GM19468 (cell line): Measurements from ENCODE around the gene ATP1A1.

Experiments
- ATAC-seq: cut with Tn5 transposase; IDR thresholded peaks from one replicate; pipeline ENCODE4 v1.9.1; 2021; ENCODE audit warnings: mild to moderate bottlenecking, moderate library complexity, moderate number of reproducible peaks; ENCODE audit not compliant: unreplicated experiment; ENCODE audit errors: extremely low read depth

Gene ATP1A1

GRCh38 chr1:116367256-116367945 is 5.6 kb upstream of the ATP1A1 start:
- ATAC-seq, result no peak

DNA sequence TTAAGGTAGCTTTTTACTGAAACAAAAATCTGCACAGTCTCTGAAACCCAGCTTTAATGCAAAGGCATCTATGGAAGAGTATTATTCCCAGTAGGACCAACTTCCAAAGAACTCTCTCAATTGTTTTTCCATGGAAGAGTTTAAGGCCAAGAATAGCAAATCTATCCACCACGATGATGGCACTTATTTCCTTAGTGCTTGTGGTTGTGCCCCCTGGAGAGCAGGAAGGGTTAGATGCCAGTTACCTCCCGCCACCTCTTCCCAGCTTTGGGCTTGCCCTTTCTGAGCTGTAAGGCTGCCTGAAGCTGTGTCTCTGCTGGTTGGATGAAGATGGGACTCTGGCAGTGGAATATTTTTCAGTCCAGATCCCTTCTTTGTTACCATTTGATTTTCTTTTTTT is 4.8 kb upstream of the ATP1A1 start:
- no peak for ATAC-seq

DNA sequence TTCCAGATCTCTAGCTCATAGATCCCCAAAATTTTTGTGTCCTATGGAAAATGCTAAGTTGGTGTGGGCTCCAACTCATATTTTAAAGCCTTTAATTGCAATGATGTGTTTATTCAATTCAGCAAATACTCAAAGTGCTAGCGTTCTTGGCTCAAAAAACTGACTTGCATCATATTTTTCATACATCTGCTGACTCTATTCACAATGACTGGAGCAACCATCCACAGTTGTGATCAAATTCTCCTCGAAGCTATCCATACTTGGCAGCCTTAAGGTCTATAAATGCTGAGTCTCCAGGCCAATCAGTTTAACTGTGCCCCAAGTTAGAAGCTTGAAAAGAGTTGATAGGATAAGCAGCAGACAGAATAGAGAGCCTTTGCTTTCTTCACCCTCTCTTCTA is 2.9 kb upstream of the ATP1A1 start:
- ATAC-seq, result no peak

DNA sequence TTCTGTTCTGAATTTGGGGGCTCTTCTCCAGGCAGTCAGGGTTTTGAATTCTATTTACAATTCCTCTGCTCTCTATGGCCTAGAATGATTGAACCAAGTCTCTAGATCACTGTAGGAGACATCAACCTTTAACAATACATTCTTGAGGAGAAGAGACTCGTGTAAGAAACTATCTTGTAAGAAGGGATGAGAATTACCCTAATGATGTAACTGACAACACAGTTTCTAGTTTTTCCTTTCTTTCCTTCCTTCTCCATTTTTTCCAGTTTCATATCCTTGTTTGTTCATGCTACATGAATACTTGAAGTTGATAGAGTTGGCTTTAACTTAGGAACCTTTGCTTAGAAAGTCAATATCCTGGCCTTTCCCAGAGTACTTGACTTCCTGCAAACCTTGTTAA is 1.3 kb upstream of the ATP1A1 start:
- ATAC-seq, result no peak

GRCh38 chr1:116372191-116372590 is 853 bp upstream of the ATP1A1 start:
- ATAC-seq, result no peak

DNA sequence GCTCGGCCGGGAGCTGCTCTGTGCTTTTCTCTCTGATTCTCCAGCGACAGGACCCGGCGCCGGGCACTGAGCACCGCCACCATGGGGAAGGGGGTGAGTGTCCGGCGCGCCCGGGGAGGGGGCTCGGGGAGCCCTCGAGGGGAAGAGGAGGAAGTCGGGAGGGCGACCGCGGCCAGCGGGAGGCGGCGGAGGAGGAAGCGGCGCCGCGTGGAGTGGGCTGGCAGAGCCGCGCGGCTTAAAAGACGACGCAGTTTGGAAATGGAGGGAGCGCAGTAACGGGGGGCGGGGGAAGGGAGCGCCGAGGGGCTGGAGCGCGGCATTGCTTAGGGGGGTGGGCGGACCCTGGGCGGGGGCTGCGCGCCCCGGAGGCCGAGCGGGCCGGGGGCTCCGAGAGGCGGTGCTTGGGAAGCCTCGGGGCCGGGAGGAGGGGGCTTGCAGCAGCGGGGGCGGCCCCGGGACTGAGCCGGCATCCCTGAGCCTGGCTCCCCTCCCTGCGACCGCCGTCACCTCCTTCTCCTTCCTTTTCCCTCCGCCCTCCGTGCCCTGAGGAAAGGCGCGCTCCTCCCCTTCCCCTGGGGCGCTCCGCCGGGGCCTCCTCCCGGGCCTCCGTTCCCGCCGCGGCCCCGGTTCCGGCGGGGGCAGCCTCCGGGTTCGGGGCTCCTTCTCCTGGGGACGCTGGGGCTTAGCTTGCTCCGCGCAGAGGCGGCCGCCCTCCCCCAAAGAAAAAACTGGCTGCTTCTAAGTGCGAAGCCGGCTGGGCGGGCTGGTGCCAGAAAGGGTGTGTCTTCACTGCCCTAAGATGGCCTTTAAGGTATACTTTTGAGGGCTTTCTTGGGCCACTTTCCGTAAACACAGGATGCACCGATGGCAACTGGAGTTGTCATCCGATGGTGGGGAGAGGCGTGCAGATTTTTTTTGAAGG is 648 bp downstream of the ATP1A1 start:
- no peak for ATAC-seq

GRCh38 chr1:116374353-116375147 is 1.5 kb downstream of the ATP1A1 start:
- ATAC-seq, result no peak

GRCh38 chr1:116375148-116375886 is 2.3 kb downstream of the ATP1A1 start:
- ATAC-seq, result no peak

DNA sequence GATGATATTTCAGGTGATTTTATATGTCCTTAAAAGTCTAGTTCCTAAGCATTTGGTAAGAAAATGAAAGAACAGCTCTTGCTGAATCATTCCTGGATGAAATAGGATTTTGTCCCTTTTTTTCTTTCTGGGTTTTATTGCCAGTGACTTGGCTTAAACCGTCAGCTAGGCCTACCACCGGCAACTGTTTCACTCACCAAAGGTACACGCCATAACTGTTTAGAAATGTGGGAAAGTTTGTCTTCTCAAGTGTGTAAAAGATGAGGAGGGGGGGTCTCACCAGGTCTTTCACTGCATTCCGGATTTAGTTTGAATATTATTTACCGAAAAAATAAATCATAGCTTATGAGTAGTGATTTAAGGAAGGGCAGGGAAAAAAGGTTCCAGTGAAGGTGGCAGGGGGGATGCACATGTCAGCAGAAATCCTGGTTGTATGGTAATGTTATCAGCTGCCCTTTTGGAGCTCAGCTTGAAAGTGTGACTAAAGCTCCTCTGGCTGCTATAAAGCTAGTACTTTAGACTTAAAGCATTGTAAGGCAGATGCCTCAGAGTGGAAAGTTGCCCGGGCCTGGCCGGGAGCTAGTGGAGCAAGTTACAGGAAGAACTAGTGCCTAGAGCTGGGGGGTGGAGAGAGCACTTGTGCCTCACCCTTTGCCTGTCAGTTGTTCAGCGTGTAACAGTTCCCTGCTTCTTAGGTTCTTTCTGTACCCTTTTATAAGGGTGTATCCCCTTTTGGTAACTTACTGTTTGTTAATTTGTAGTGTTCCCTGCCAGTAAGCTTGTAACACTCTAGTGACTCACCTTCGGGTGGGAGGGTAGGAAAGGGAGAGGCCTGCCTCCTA is 3.1 kb downstream of the ATP1A1 start:
- ATAC-seq, result no peak

DNA sequence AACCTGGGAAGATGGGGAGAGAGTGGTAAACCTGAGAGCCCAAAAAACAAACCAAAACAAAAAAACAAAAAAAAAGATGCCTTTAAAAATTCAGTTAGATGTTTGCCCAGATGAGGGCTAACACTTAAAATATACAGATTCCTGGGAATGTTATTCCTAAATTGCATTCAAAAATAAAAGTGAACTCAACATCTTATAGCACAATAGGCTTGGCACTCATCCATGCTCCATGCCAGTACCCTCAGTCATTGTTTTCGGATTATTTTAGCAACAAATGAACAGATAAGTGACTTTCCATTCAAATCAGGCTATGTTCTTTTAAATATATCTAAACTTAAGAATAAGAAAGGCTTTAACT is 3.7 kb downstream of the ATP1A1 start:
- no peak for ATAC-seq

GRCh38 chr1:116377541-116378529 is 4.8 kb downstream of the ATP1A1 start:
- peak; percentile 66 for ATAC-seq

DNA sequence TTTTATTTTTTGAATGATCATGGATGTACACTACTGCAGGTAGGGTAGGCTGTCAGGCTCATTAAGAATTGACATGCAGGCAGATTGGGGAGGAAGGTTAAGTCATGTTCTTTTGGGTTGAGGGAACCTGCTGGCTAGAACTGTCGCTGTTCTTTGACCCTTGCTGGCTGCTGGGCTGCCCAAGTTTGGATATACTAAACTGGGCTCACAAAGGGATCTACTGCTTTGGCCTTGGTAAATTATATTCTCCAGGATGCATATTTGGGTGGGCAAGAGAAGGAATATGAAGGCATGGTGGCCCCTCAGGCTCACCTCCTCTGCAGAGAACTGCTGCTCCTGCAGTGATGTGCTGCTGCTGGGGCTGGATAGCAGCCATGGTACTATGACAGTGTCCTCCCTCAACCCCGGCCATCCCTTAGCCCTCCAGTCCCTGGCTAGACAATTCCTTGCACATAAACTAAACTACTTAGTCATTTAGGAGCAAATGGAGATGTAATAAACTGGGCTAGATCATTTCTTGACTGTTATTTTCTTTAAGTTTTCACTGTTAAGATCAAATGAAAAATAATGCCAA is 6.1 kb downstream of the ATP1A1 start:
- ATAC-seq, result no peak

DNA sequence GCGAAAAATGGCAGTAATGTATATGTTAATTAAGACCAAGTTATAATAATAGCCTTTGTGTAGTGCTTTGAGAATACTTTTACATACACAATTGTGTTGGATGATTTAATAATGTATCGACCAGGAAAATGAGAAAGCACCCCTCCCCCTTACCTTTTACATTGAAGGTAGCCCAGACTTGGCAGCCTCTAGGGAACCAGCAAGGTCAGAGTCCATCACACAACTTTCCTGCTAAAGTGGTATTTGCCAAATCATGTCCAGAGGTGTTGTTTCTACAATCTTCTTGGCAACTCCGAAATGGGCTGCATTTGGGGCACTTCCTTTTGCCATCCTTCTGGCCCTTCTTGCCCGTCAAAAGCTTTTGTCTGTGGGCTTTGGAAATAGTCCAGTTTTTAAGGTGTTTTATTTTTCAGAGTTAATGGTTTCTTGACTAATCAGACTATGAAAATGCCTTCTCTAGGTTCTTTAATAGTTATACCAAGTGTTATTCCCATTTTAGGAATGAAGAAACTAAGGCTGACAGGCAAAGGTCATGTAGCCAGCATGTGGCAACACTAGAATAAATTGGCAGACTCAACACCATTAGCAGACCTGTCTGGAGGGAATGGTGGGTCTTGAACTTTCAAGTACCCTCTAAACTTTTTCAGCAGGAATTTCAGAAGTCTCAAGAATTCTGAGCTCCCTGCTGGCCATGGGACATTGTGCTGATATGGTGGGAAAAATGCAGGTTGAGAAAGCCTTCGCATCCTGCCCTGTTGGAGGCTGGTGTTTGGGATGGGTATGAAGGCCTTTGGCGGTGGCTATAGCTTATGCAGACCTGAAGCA is 6.8 kb downstream of the ATP1A1 start:
- no peak for ATAC-seq

- ATAC-seq, result no peak
Measured at GRCh38 chr1:116380499-116381242, 7.6 kb downstream of the ATP1A1 start.

GRCh38 chr1:116382321-116382720 is 9.3 kb downstream of the ATP1A1 start:
- ATAC-seq, result no peak

- ATAC-seq, result no peak
Measured at GRCh38 chr1:116382857-116383483, 9.9 kb downstream of the ATP1A1 start.
